Gastrocnemius medialis (tissue), 4 donors: ENCODE results near the gene PRSS21. TPM values are rescaled to one million over a fixed set of nuclear protein-coding genes. Genes with fewer than 3 reads are reported as not detected.

ENCODE experiments used
- ATAC-seq, 2 donors: fragments of 150-250 bp; one replicate each; pipeline ENCODE4 v1.9.1; 2016
- DNase-seq, 2 donors: peaks; one replicate each; pipeline ENCODE4 v3.0.0-alpha.2; 2019
- H3K27ac ChIP-seq, 4 donors: fragments of 200-600 bp; sonication (generic); 1 replicate in 1 of 4; 2 replicates in 3 of 4; pipeline ENCODE4 v1.5.1; 2016 to 2018; ENCODE audit warnings: mild to moderate bottlenecking in 2 of 4, moderate library complexity in 1 of 4
- H3K27me3 ChIP-seq, 3 donors: fragments of 200-600 bp; sonication (generic) in 2 of 3; 1 replicate in 1 of 3; 2 replicates in 2 of 3; pipeline versions ENCODE4 v1.5.1 to v1.6.0; 2016 to 2019; ENCODE audit warnings: mild to moderate bottlenecking in 1 of 3, moderate library complexity in 1 of 3
- H3K36me3 ChIP-seq, 2 donors: fragments of 200-600 bp; sonication (generic) in 1 of 2; one replicate each; pipeline ENCODE4 v1.5.1; 2017 to 2018
- H3K4me1 ChIP-seq, 2 donors: fragments of 200-600 bp; sonication (generic) in 1 of 2; one replicate each; pipeline ENCODE4 v1.5.1; 2016 to 2017; ENCODE audit warnings: mild to moderate bottlenecking in 2 of 2
- H3K4me3 ChIP-seq, 4 donors: fragments of 200-600 bp; sonication (generic) in 3 of 4; 1 replicate in 1 of 4; 2 replicates in 3 of 4; pipeline ENCODE4 v1.5.1; 2016 to 2019; ENCODE audit warnings: mild to moderate bottlenecking in 2 of 4
- H3K9me3 ChIP-seq, 3 donors: fragments of 200-600 bp; sonication (generic) in 2 of 3; 1 replicate in 1 of 3; 2 replicates in 2 of 3; pipeline ENCODE4 v1.5.1; 2016 to 2019
- POLR2A ChIP-seq, 2 donors: fragments of 450-650 bp; IDR thresholded peaks; one replicate each; pipeline ENCODE4 v1.6.1; 2017; ENCODE audit warnings: antibody characterized with exemption in 2 of 2, mild to moderate bottlenecking in 2 of 2, moderate library complexity in 2 of 2
- in situ Hi-C, 4 donors: fragments of 200-750 bp; cut with MboI; loops; one replicate each; pipeline versions ENCODE4 v1.15.0 to v1.8.0; 2017; ENCODE audit warnings: low sequenced_read_pairs in 4 of 4
- intact Hi-C: fragments of 100-400 bp; cut with DNase I; formaldehyde crosslinking; loops from one replicate; pipeline ENCODE4 v1.15.1; 2023; ENCODE audit warnings: low total_unique reads
- total RNA-seq, 4 donors: library from RNA; depleted of rRNA; stranded (reverse); fragments of >200 nt; gene quantifications; one replicate each; pipeline versions ENCODE4 v1.1.0 to v1.2.3, GENCODE V29; 2016
- TF ChIP-seq, protein P1 (sequence below), 5 experiments: fragments of 450-650 bp in 3 of 5; fragments of 200-600 bp in 2 of 5; sonication (generic) in 2 of 5; IDR thresholded peaks in 4 of 5; conservative IDR thresholded peaks in 1 of 5; 1 replicate in 4 of 5; 2 replicates in 1 of 5; pipeline ENCODE4 v1.5.1; 2016 to 2019; ENCODE audit warnings: antibody characterized with exemption in 5 of 5, mild to moderate bottlenecking in 3 of 5, moderate library complexity in 3 of 5

Gene PRSS21
- total RNA-seq = not detected

DNA sequence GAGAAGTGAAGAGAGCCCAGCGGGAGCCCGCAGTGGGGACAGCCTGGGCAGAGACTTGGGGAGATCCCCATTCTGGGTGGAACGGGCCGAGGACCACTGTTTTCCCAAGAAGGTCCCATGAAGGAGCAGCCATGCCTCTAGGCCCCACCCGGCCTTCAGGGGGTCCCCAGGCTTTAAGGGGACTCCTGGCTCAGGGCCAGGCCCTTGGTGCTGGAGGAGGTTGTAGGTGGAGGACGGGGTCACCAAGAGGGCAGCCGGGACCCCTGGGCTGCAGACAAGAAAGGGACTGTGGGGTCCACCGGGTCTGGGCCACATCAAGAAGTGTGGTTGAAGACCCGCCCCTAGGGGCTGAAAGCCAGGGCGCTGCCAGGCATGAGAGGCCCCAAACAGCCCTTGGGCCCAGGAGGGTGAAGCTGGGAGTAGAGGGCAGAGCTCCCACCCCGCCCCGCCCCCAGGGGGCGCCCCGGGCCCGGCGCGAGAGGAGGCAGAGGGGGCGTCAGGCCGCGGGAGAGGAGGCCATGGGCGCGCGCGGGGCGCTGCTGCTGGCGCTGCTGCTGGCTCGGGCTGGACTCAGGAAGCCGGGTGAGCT, at the start of gene PRSS21:
TSS of gene PRSS21 (plus strand) at position 487 of the 589 bp plus-strand sequence. CDS start at position 519, 32 bp downstream.
- no peak for TF ChIP-seq POLR2A (IDR thresholded peaks at IDR 0.05)
- TF ChIP-seq, protein P1, sequence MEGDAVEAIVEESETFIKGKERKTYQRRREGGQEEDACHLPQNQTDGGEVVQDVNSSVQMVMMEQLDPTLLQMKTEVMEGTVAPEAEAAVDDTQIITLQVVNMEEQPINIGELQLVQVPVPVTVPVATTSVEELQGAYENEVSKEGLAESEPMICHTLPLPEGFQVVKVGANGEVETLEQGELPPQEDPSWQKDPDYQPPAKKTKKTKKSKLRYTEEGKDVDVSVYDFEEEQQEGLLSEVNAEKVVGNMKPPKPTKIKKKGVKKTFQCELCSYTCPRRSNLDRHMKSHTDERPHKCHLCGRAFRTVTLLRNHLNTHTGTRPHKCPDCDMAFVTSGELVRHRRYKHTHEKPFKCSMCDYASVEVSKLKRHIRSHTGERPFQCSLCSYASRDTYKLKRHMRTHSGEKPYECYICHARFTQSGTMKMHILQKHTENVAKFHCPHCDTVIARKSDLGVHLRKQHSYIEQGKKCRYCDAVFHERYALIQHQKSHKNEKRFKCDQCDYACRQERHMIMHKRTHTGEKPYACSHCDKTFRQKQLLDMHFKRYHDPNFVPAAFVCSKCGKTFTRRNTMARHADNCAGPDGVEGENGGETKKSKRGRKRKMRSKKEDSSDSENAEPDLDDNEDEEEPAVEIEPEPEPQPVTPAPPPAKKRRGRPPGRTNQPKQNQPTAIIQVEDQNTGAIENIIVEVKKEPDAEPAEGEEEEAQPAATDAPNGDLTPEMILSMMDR (IDR thresholded peaks at IDR 0.05 in 4 of 5, conservative IDR thresholded peaks at IDR 0.05 in 1 of 5) = no peak
- intact Hi-C loops (no loop called here), in situ Hi-C loops (no loop called here)
- no peak within 1 kb of the TSS for H3K4me3 ChIP-seq
- peaks cover 0 to 6% of the 10 kb centered on the region in 2 donors for H3K4me1 ChIP-seq
- no peak for DNase-seq
- H3K36me3 ChIP-seq = no peaks in the 10 kb centered on the region
- H3K9me3 ChIP-seq = no peaks in the 10 kb centered on the region
- H3K27ac ChIP-seq = no peak within 1 kb of the TSS
- ATAC-seq = no peak
- peaks cover 0 to 8% (median 3%) of the 10 kb centered on the region in 3 donors for H3K27me3 ChIP-seq

GRCh38 chr16:2767891-2768290, 49.1 kb upstream of the PRSS21 start:
- ATAC-seq (no peak), DNase-seq (no peak)
- H3K27me3 ChIP-seq = no peaks in the 10 kb centered on the region
- H3K4me3 ChIP-seq = no peak overlapping the region
- in situ Hi-C loops = no loop called here
- intact Hi-C loops = no loop called here
- peak overlapping the region; percentile 24 to 62 (median 50) for H3K27ac ChIP-seq
- TF ChIP-seq, protein P1 (IDR thresholded peaks at IDR 0.05 in 4 of 5, conservative IDR thresholded peaks at IDR 0.05 in 1 of 5) = no peak
- TF ChIP-seq POLR2A (IDR thresholded peaks at IDR 0.05) = no peak
- H3K36me3 ChIP-seq = peaks cover 18 to 94% of the 10 kb centered on the region in 2 donors
- no peaks in the 10 kb centered on the region for H3K9me3 ChIP-seq
- peaks cover 12 to 19% of the 10 kb centered on the region in 2 donors for H3K4me1 ChIP-seq

- no peak for TF ChIP-seq POLR2A (IDR thresholded peaks at IDR 0.05)
- TF ChIP-seq, protein P1 (IDR thresholded peaks at IDR 0.05 in 4 of 5, conservative IDR thresholded peaks at IDR 0.05 in 1 of 5) = no peak
- ATAC-seq (no peak), DNase-seq (no peak)
- in situ Hi-C loops = no loop called here
- intact Hi-C loops = no loop called here
- no peaks in the 10 kb centered on the region for H3K27me3 ChIP-seq
- H3K27ac ChIP-seq = peak overlapping the region; percentile 24 to 62 (median 50)
- peaks cover 12 to 19% of the 10 kb centered on the region in 2 donors for H3K4me1 ChIP-seq
- H3K4me3 ChIP-seq = no peak overlapping the region
- peaks cover 15 to 90% of the 10 kb centered on the region in 2 donors for H3K36me3 ChIP-seq
- H3K9me3 ChIP-seq = no peaks in the 10 kb centered on the region
Measured at GRCh38 chr16:2768403-2769089, 48.5 kb upstream of the PRSS21 start.

GRCh38 chr16:2769100-2769529, 47.9 kb upstream of the PRSS21 start:
- Histone ChIP-seq H3K36me3 (peaks cover 15 to 90% of the 10 kb centered on the region in 2 donors), H3K27me3 (no peaks in the 10 kb centered on the region), H3K4me3 (no peak overlapping the region), H3K4me1 (peaks cover 12 to 19% of the 10 kb centered on the region in 2 donors), H3K9me3 (no peaks in the 10 kb centered on the region), H3K27ac (peak overlapping the region; percentile 24 to 62 (median 50))
- no peak for ATAC-seq
- TF ChIP-seq, protein P1 (IDR thresholded peaks at IDR 0.05 in 4 of 5, conservative IDR thresholded peaks at IDR 0.05 in 1 of 5) = no peak
- TF ChIP-seq POLR2A (IDR thresholded peaks at IDR 0.05) = no peak
- DNase-seq = no peak
- intact Hi-C loops = no loop called here
- in situ Hi-C loops = no loop called here
